BJ (cell line): ENCODE measurements around the gene NEK4. TPM values are rescaled to one million over a fixed set of nuclear protein-coding genes. Genes with fewer than 3 reads are reported as not detected.
"Not testable (repeated sequence)": the region's sequence is repeated elsewhere in the genome, so short reads cannot be mapped to it uniquely, and the experiment has no call there.

Experiments
- CTCF ChIA-PET: fragments of 350-600 bp; formaldehyde crosslinking; extraction: SDS; loops from one replicate; lab custom pipeline; 2021; ENCODE audit warnings: antibody characterized with exemption, inconsistent platforms; lab: Yijun Ruan, JAX
- POLR2A ChIA-PET: fragments of 300-600 bp; sonication (Branson Sonifier 250); formaldehyde crosslinking; extraction: SDS; loops from one replicate; lab custom pipeline; 2021; ENCODE audit warnings: antibody characterized with exemption; lab: Charles Lee
- DNase-seq: peaks from one replicate; pipeline ENCODE4 v3.0.0-alpha.2; 2011; ENCODE audit warnings: low read depth
- H3K27me3 ChIP-seq: 2 replicates; pipeline ENCODE4 v1.6.0; 2011; ENCODE audit warnings: low read length; ENCODE audit not compliant: control insufficient read depth, insufficient read depth
- H3K36me3 ChIP-seq: 2 replicates; pipeline ENCODE4 v1.5.1; 2011; ENCODE audit warnings: low read length; ENCODE audit not compliant: control insufficient read depth, insufficient read depth
- H3K4me3 ChIP-seq: 2 replicates; pipeline ENCODE4 v1.5.1; 2011; ENCODE audit warnings: low read depth, mild to moderate bottlenecking, control low read depth, low read length
- CTCF ChIP-seq: IDR thresholded peaks from 2 replicates; pipeline ENCODE4 v1.5.1; 2011; ENCODE audit warnings: low read depth, mild to moderate bottlenecking, control low read depth, inconsistent platforms, low read length, moderate library complexity; ENCODE audit not compliant: insufficient read depth
- polyA plus RNA-seq: library from polyadenylated mRNA; depleted of rRNA; stranded (reverse); fragments of >200 nt; gene quantifications from 2 replicates; pipeline ENCODE4 v1.2.3, GENCODE V29; 2011

NEK4 gene
- polyA plus RNA-seq, 1 experiment, result 10.0 TPM

- TF ChIP-seq CTCF, result no peak
- Histone ChIP-seq H3K27me3 (peaks cover 23% of the 10 kb centered on the region), H3K36me3 (no peaks in the 10 kb centered on the region), H3K4me3 (no peak overlapping the region)
- ChIA-PET CTCF (interaction anchor here (1.5 kb wide), 1 partner anchor 14 kb away, joined by 3 read pairs; no protein-coding TSS in a partner anchor), POLR2A (no interaction called here)
- no peak for DNase-seq
Measured at GRCh38 chr3:52777959-52778805, 7.4 kb upstream of the NEK4 start.

- POLR2A ChIA-PET, result no interaction called here
- Histone ChIP-seq H3K27me3 (peaks cover 19% of the 10 kb centered on the region), H3K4me3 (no peak within 1 kb of the TSS), H3K36me3 (no peaks in the 10 kb centered on the region)
- CTCF ChIA-PET, result interaction anchor here (0.9 to 1.6 kb wide), 3 partner anchors 21 to 158 kb away, joined by 3 to 5 read pairs (median 3); no protein-coding TSS in a partner anchor
- no peak for TF ChIP-seq CTCF
- no peak for DNase-seq
Measured at GRCh38 chr3:52777127-52777958, 6.6 kb upstream of the NEK4 start, which contains the start of gene ITIH1. Gene ITIH1, plus strand, starts transcription at chr3:52777599. Its CDS starts 17 bp downstream, at chr3:52777616.

- DNase-seq, H3K36me3 ChIP-seq, H3K4me3 ChIP-seq, POLR2A ChIA-PET: not testable (repeated sequence)
- H3K27me3 ChIP-seq, result peaks cover 11% of the 10 kb centered on the region
- CTCF ChIA-PET, result interaction anchor here (1.4 to 1.6 kb wide), 2 partner anchors 22 to 159 kb away, joined by 3 to 5 read pairs; no protein-coding TSS in a partner anchor
Measured at GRCh38 chr3:52776486-52776885, 5.7 kb upstream of the NEK4 start.

- POLR2A ChIA-PET, result no interaction called here
Measured at GRCh38 chr3:52775877-52776276, 5.1 kb upstream of the NEK4 start.

More at GRCh38 chr3:52775877-52776276, 5.1 kb upstream of the NEK4 start:
- H3K36me3 ChIP-seq, result no peaks in the 10 kb centered on the region
- H3K4me3 ChIP-seq, result no peak overlapping the region
- no peak for TF ChIP-seq CTCF
- H3K27me3 ChIP-seq, result peaks cover 11% of the 10 kb centered on the region
- CTCF ChIA-PET, result interaction anchor here (1.4 to 1.6 kb wide), 2 partner anchors 11 to 23 kb away, joined by 3 to 5 read pairs; no protein-coding TSS in a partner anchor
- no peak for DNase-seq
